HG03039 (cell line): ENCODE data around the gene ATP8A1.
"Not testable (repeated sequence)": the region's sequence is repeated elsewhere in the genome, so short reads cannot be mapped to it uniquely, and the experiment has no call there.

Experiments used
- ATAC-seq: cut with Tn5 transposase; IDR thresholded peaks from one replicate; pipeline ENCODE4 v1.9.1; 2021; ENCODE audit warnings: mild to moderate bottlenecking, moderate library complexity; ENCODE audit not compliant: unreplicated experiment

Gene ATP8A1

GRCh38 chr4:42478946-42479345 is 178.0 kb downstream of the ATP8A1 start:
- ATAC-seq, result no peak

GRCh38 chr4:42478509-42478908 is 178.4 kb downstream of the ATP8A1 start:
- peak; percentile 67 for ATAC-seq

DNA sequence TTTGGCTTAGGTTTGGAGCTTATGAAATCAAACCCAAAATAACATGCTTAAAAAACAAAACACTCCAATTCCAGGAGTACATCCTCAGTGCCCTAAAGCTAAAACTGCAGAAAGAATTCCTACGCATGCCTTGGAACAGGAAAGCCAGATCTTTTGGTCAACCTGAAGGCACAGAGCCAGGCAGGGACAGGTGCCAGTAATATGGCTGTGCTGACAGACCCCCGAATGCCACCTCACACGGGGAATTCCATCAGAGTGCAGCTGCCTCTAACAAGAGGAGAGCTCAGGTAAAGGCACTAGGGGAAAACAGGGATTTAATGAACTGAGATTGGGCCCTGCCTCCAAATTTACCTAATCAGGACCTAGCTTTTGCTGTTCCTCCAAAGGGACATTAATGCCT is 182.5 kb downstream of the ATP8A1 start:
- no peak for ATAC-seq

- no peak for ATAC-seq
These were observed 183.7 kb downstream of the ATP8A1 start for GRCh38 chr4:42473071-42473684.

GRCh38 chr4:42471896-42472295 is 185.0 kb downstream of the ATP8A1 start:
- no peak for ATAC-seq

GRCh38 chr4:42470023-42470422 is 186.9 kb downstream of the ATP8A1 start:
- ATAC-seq, result no peak

DNA sequence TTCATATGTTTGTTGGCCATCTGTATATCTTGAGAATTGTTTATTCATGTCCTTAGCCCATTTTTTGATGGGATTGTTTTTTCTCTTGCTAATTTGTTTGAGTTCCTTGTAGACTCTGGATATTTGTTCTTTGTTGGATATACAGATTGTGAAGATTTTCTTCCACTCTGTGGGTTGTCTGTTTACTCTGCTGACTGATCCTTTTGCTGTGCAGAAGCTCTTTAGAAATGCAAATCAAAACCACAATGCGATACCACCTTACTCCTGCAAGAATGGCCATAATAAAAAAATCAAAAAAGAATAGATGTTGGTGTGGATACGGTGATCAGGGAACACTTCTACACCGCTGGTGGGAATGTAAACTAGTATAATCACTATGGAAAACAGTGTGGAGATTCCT is 189.1 kb downstream of the ATP8A1 start:
- ATAC-seq, result not testable (repeated sequence)

DNA sequence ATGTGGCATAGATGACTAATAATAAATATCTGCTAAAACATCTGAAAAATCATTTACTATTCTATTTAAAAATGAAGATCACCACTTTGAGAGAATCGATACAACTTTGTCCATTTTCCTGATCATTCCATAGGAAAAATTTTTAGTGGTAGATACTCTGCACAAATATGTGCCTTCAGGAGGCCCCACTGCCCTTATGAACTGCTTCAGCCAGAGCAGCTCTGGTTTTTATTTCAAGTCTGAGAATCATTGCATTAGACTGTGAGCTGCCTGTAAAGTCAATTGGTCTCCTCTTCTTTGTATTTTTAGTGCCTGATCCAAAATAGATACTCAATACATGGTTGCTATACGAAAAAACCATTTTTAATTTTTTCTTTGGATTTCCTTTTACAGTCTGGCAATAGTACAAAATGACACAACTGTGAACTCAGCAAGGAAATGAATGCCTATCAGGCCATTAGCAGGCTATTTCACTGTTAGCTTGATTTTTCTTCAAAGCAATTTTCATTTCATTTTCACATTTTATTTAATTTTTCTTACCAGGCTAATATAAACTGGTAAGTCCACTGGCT is 190.5 kb downstream of the ATP8A1 start:
- no peak for ATAC-seq

GRCh38 chr4:42464550-42465094 is 192.3 kb downstream of the ATP8A1 start:
- ATAC-seq, result no peak

DNA sequence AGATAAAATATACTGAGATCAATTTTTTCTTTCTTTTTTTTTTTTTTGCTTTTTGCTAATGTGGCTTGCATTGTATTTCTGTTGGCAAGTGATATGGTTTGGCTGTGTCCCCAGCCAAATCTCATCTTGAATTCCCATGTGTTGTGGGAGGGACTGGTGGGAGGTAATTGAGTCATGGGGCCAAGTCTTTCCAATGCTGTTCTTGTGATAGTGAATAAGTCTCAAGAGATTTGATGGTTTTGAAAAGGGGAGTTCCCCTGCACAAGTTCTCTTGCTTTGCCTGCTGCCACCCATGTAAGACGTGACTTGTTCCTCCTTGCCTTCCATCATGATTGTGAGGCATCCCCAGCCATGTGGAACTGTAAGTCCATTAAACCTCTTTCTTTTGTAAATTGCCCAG is 195.7 kb downstream of the ATP8A1 start:
- ATAC-seq, result not testable (repeated sequence)

DNA sequence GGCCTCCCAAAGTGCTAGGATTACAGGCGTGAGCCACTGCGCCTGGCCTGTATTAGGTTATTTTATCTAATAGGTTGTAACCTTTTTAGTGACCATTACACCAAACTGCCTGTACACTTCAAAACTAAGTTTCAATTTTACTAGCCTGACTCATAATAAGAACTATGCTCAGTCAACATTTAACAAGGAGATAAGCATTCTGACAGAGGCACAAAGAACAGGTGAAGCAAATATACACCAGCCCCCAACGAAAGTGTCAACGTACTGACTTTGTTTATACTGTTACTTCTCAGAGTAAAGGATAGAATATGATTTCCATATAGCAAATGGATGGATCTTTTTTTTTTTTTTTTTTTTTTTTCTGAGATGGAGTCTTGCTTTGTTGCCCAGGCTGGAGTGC is 196.9 kb downstream of the ATP8A1 start:
- ATAC-seq, result peak; percentile 99

GRCh38 chr4:42458657-42459056 is 198.2 kb downstream of the ATP8A1 start:
- no peak for ATAC-seq

GRCh38 chr4:42454755-42455420 is 202.0 kb downstream of the ATP8A1 start:
- no peak for ATAC-seq

GRCh38 chr4:42453612-42454011 is 203.3 kb downstream of the ATP8A1 start:
- no peak for ATAC-seq

GRCh38 chr4:42452823-42453222 is 204.1 kb downstream of the ATP8A1 start:
- no peak for ATAC-seq

- ATAC-seq, result no peak
These were observed 210.1 kb downstream of the ATP8A1 start for GRCh38 chr4:42446823-42447222.

GRCh38 chr4:42445038-42445437 is 211.9 kb downstream of the ATP8A1 start:
- ATAC-seq, result no peak

DNA sequence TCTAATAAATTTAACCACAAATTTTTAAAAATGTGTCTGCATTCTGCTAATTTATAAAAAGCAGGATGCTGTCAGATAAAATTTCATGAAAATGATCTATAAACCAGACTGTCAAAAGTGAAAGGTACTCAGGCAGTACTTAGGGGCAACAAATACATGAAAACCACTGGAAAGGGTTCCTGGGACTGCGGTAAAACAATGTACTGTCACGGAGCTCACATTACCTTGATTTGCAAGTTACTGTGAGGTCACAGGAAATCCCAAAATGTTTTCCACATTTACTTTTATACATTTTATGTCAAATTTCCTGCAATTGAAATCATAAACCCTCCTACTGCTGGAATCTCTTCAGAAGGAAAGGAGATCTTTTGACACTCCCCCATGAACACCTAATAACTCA is 214.3 kb downstream of the ATP8A1 start:
- ATAC-seq, result no peak

GRCh38 chr4:42440083-42440482 is 216.8 kb downstream of the ATP8A1 start:
- no peak for ATAC-seq

GRCh38 chr4:42436928-42437565 is 219.9 kb downstream of the ATP8A1 start:
- ATAC-seq, result no peak

- ATAC-seq, result no peak
These were observed 228.9 kb downstream of the ATP8A1 start for GRCh38 chr4:42428036-42428435.
